ENCODE data around the gene CTTN.
"Not testable (repeated sequence)": the region's sequence is repeated elsewhere in the genome, so short reads cannot be mapped to it uniquely, and the experiment has no call there.

The CTTN gene

GRCh38 chr11:70381872-70382861 is 16.2 kb upstream of the CTTN start:
- no peak for DNase-seq

- DNase-seq: no peak
These were observed 14.4 kb upstream of the CTTN start for GRCh38 chr11:70383664-70384565.

- DNase-seq: no peak
These were observed 13.7 kb upstream of the CTTN start for GRCh38 chr11:70384566-70385152.

GRCh38 chr11:70387564-70387963 is 10.8 kb upstream of the CTTN start:
- no peak for DNase-seq

GRCh38 chr11:70389201-70389600 is 9.1 kb upstream of the CTTN start:
- no peak for DNase-seq

GRCh38 chr11:70390882-70391281 is 7.4 kb upstream of the CTTN start:
- DNase-seq: not testable (repeated sequence)

GRCh38 chr11:70394211-70394950 is 3.9 kb upstream of the CTTN start:
- DNase-seq: no peak

GRCh38 chr11:70397336-70397982 is 870 bp upstream of the CTTN start:
- peak; percentile 11 for DNase-seq

- DNase-seq: peak; percentile 17
These were observed 728 bp downstream of the CTTN start for GRCh38 chr11:70398834-70399680.

GRCh38 chr11:70399681-70400112 is 1.4 kb downstream of the CTTN start:
- peak; percentile 87 for DNase-seq

- no peak for DNase-seq
These were observed 2.3 kb downstream of the CTTN start for GRCh38 chr11:70400643-70401042.

- no peak for DNase-seq
These were observed 3.7 kb downstream of the CTTN start for GRCh38 chr11:70402016-70402415.

GRCh38 chr11:70402685-70403084 is 4.4 kb downstream of the CTTN start:
- DNase-seq: peak; percentile 11

- DNase-seq: no peak
These were observed 5.9 kb downstream of the CTTN start for GRCh38 chr11:70404244-70404643.

- DNase-seq: no peak
These were observed 7.5 kb downstream of the CTTN start for GRCh38 chr11:70405679-70406395.

GRCh38 chr11:70407121-70407520 is 8.8 kb downstream of the CTTN start:
- DNase-seq: no peak

- no peak for DNase-seq
These were observed 9.5 kb downstream of the CTTN start for GRCh38 chr11:70407814-70408213.

- DNase-seq: not testable (repeated sequence)
These were observed 10.0 kb downstream of the CTTN start for GRCh38 chr11:70408326-70408725.

- DNase-seq: no peak
These were observed 11.1 kb downstream of the CTTN start for GRCh38 chr11:70409437-70409836.

- no peak for DNase-seq
These were observed 11.5 kb downstream of the CTTN start for GRCh38 chr11:70409871-70410270.
